Effector CD4-positive, alpha-beta T cell (primary cell): Measurements from ENCODE around the gene ACOT11.

Experiments used
- DNase-seq: peaks from one replicate; pipeline ENCODE4 v3.0.0-alpha.2; 2020

Gene ACOT11

DNA sequence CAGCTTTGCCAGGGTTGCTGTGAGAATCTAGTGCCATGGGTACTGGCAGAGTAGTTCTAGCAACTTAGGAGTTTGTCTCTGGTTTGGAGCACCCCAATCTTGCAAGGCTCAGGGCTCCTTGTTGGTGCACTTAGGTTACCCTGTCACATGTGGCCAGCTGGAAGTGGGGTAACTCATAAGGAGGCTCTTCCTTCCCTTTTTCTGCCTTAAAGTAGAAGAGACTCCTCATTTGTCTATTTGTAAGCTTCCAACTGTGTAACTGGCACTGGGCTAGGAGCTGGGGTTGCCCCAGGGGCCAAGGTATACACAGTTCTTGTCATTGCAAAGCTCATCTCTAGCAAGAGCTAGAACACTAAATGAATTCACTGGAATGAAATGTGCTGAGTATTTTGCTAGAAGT lies 104.1 kb downstream of the ACOT11 start:
- no peak for DNase-seq

DNA sequence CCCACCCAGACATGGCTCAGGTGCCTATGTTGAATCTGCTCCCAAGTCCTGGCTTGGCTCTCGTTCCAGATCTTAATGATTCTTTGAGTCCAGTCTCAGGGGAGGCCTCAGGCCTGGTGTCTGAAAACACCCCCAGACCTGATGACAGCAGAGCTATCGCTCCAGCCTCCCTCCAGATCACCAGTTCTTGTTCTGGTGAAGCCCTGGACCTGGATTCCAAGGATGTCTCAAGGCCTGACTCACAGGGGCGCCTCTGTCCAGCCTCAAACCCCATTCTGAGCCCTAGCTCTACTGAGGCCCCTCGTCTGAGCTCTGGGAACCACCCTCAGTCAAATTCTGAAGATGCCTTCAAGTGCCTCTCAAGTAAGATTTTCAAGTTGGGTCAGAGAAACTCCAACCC lies 105.0 kb downstream of the ACOT11 start:
- DNase-seq, result no peak

DNA sequence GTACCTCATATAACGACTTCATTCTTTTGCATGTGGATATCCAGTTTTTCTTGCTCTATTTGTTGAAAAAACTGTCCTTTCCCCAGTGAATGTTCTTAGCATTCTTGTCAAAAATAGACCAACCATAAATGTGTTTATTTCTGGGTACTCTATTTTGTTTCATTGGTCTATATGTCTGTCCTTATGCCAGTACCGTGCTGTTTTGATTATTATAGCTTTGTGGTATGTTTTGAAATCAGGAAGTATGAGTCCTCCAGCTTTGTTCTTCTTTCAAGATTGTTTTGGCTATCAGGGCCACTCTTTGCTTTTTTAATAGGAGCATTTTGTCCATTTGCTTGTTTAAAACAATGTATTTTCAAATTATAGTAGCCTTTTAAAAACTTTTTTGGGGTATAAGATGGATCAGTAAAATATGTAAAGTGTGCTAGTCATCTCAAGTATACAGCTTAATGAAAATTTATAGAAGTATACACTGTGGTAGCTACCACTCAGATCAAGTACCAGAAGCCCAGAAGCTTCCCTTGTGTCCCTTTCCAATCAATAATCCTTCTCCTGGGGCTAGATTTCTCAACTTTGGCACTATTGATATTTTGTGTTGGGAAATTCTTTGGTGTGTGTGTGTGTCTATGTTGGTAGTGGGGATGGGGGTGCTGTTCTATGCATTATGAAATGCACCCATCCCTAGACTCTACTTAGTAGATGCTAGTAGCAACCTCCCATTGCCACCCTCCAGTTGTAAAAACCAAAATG lies 110.3 kb downstream of the ACOT11 start:
- DNase-seq, result no peak
